ENCODE results near the gene E2F4. TPM values are rescaled to one million over a fixed set of nuclear protein-coding genes. Genes with fewer than 3 reads are reported as not detected.
A peak's percentile ranks its signal among the peaks of the same experiment; 100 is the strongest.

Gene E2F4
- total and polyA plus RNA-seq, 2 of the 13 experiments (the other 11 are each of a cell fraction or from before 2014, with no cell fraction given) = 84.8 to 91.2 TPM

DNA sequence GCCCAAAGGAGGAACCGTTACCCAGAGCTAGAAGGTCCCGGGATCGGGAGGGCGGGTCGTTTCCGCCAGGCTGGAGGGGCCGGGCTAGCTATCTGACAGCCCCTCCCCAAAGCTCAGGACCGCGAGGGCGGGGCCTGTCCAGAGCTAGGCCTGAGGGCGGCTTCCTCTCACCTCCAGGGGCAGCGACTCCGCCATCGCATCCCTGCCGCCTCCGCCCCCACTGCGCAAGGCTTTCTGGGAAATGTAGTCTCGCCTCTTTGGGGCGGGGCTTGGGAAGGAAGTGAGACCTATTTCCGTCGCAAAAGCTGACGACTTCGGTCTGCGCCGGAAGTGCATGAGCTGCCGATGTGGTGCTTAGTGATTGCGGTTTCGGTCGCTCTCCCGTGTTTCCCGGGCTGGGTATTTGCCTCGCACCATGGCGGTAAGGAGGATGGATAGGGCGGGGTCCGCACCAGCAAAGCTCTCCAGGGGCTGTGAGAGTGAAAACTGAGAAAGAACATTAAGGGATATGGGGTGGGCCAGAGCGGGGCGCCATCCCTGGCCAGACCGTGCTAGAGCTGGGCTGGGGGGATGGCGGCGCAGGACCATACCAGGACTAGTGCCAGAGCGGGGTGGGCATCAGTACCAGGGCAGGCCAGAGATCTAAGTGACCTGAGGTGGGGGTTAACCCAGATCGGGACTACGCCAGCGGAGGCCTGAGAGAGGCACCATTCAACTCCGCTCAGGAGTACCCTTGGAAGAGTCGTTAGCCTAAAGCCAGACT, 35.0 kb downstream of the E2F4 start, which contains the start of gene TMEM208 (continued):
- TF ChIP-seq, protein P1, sequence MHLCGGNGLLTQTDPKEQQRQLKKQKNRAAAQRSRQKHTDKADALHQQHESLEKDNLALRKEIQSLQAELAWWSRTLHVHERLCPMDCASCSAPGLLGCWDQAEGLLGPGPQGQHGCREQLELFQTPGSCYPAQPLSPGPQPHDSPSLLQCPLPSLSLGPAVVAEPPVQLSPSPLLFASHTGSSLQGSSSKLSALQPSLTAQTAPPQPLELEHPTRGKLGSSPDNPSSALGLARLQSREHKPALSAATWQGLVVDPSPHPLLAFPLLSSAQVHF (CRISPR knock-in tag; IDR thresholded peaks at IDR 0.05) = 0 out of 2 replicates have a peak, but pooled peaks have one; percentile 51
- TF ChIP-seq, protein P2, sequence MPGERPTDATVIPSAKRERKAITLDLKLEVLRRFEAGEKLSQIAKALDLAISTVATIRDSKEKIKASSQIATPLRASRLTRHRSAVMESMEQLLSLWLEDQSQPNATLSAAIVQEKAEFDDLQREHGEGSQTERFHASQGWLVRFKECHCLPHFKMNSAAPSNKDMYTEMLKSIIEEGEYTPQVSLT (CRISPR knock-in tag; IDR thresholded peaks at IDR 0.05; ENCODE audit: borderline replicate concordance, low read depth) = no peak; the same call in 1 of the 2 replicates
- TF ChIP-seq ZNF766 (CRISPR knock-in tag; IDR thresholded peaks at IDR 0.05; ENCODE audit: borderline replicate concordance) (peak; percentile 68; the same call in 1 of the 2 replicates), ZNF101 (CRISPR knock-in tag; IDR thresholded peaks at IDR 0.05; ENCODE audit: borderline replicate concordance, low read depth) (no peak), ZNF720 (CRISPR knock-in tag; IDR thresholded peaks at IDR 0.05) (no peak), ZBTB42 (CRISPR knock-in tag; IDR thresholded peaks at IDR 0.05) (0 out of 2 replicates have a peak, but pooled peaks have one; percentile 55), NR2F2 (IDR thresholded peaks at IDR 0.05; ENCODE audit: borderline replicate concordance, low read depth) (no peak; the same call in 1 of the 2 replicates), ZNF841 (CRISPR knock-in tag; IDR thresholded peaks at IDR 0.05; ENCODE audit: borderline replicate concordance) (no peak), ZNF24 (IDR thresholded peaks at IDR 0.05) (no peak), ZNF883 (CRISPR knock-in tag; IDR thresholded peaks at IDR 0.05; ENCODE audit: not compliant biosample characterization) (peak; percentile 58), MAZ (IDR thresholded peaks at IDR 0.05; ENCODE audit: borderline replicate concordance, low read depth, low read length) (peak; percentile 99), MAZ (CRISPR knock-in tag; IDR thresholded peaks at IDR 0.05; ENCODE audit: low read depth) (peak; percentile 85), ZNF775 (CRISPR knock-in tag; IDR thresholded peaks at IDR 0.05; ENCODE audit: borderline replicate concordance) (no peak), MBNL3 (CRISPR knock-in tag; conservative IDR thresholded peaks at IDR 0.05) (no peak), REL (CRISPR knock-in tag; conservative IDR thresholded peaks at IDR 0.05) (no peak; the same call in 1 of the 2 replicates), MAF1 (CRISPR knock-in tag; IDR thresholded peaks at IDR 0.05; ENCODE audit: borderline replicate concordance) (peak; percentile 54; the same call in 1 of the 2 replicates), ZBTB3 (CRISPR knock-in tag; IDR thresholded peaks at IDR 0.05; ENCODE audit: borderline replicate concordance, low read depth) (peak; percentile 91)
- TF ChIP-seq, protein P3, sequence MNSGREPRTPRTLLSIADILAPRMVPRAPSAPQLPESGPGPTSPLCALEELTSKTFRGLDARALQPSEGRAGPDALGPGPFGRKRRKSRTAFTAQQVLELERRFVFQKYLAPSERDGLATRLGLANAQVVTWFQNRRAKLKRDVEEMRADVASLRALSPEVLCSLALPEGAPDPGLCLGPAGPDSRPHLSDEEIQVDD (CRISPR knock-in tag; IDR thresholded peaks at IDR 0.05; ENCODE audit: borderline replicate concordance) = peak; percentile 18; the same call in 1 of the 2 replicates
- TF ChIP-seq, protein P4, sequence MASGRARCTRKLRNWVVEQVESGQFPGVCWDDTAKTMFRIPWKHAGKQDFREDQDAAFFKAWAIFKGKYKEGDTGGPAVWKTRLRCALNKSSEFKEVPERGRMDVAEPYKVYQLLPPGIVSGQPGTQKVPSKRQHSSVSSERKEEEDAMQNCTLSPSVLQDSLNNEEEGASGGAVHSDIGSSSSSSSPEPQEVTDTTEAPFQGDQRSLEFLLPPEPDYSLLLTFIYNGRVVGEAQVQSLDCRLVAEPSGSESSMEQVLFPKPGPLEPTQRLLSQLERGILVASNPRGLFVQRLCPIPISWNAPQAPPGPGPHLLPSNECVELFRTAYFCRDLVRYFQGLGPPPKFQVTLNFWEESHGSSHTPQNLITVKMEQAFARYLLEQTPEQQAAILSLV (CRISPR knock-in tag; IDR thresholded peaks at IDR 0.05; ENCODE audit: borderline replicate concordance) = peak; percentile 79; the same call in 1 of the 2 replicates
- TF ChIP-seq, protein P5, sequence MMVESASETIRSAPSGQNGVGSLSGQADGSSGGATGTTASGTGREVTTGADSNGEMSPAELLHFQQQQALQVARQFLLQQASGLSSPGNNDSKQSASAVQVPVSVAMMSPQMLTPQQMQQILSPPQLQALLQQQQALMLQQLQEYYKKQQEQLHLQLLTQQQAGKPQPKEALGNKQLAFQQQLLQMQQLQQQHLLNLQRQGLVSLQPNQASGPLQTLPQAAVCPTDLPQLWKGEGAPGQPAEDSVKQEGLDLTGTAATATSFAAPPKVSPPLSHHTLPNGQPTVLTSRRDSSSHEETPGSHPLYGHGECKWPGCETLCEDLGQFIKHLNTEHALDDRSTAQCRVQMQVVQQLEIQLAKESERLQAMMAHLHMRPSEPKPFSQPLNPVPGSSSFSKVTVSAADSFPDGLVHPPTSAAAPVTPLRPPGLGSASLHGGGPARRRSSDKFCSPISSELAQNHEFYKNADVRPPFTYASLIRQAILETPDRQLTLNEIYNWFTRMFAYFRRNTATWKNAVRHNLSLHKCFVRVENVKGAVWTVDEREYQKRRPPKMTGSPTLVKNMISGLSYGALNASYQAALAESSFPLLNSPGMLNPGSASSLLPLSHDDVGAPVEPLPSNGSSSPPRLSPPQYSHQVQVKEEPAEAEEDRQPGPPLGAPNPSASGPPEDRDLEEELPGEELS (CRISPR knock-in tag; IDR thresholded peaks at IDR 0.05) = peak; percentile 82
